Activated CD4-positive, alpha-beta T cell treated with anti-CD3 and anti-CD28 coated beads, Interleukin-2, Interleukin-6, amounts not matched to agents 100 ng/mL and 50 ng/mL, durations not matched to agents 16 hours and 8 hours (primary cell): ENCODE data around the gene CHDH.
A peak's percentile ranks its signal among the peaks of the same experiment; 100 is the strongest.

Experiments
- DNase-seq: peaks from one replicate; pipeline ENCODE4 v3.0.0-alpha.2; 2020

The CHDH gene, protein sequence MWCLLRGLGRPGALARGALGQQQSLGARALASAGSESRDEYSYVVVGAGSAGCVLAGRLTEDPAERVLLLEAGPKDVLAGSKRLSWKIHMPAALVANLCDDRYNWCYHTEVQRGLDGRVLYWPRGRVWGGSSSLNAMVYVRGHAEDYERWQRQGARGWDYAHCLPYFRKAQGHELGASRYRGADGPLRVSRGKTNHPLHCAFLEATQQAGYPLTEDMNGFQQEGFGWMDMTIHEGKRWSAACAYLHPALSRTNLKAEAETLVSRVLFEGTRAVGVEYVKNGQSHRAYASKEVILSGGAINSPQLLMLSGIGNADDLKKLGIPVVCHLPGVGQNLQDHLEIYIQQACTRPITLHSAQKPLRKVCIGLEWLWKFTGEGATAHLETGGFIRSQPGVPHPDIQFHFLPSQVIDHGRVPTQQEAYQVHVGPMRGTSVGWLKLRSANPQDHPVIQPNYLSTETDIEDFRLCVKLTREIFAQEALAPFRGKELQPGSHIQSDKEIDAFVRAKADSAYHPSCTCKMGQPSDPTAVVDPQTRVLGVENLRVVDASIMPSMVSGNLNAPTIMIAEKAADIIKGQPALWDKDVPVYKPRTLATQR

DNA sequence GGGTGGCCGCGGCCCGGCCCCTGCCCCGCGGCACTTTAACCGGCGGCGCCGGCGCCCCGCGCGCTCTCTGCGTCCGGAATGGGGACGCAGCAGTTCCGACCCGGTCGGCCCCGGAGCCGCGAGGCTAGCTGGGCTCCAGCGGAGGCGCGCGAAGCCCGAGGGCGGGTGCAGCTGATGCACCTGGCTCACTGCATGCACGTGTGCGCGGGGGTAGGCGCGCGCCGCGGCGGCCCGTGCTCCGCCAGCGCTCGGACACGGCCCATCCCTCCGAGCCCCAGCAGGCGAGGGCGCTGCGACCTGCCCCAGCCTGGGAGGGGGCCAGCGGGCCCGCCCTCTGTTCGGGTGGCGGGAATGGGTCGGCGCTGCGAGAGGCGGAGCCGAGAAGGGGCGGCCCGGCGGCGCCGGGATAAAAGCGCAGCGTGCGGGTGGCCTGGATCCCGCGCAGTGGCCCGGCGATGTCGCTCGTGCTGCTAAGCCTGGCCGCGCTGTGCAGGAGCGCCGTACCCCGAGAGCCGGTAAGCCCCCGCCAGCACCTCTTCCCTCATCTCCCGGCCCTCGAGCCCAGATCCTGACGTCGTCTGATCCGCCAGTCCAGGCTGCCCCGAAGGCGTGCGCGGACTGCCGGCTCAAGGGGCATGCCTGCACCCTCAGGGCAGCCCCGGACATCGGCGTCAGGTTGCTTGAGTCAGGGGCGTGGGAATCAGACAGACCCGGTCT, at the start of gene CHDH, which contains the start of gene IL17RB:
TSS of gene CHDH (minus strand) at position 286 of the 717 bp plus-strand sequence. CDS start 22,411 bp downstream, outside the sequence.
TSS of gene IL17RB (plus strand) at position 435 of the 717 bp plus-strand sequence. CDS start at position 456, 21 bp downstream.
- peak; percentile 46 for DNase-seq

DNA sequence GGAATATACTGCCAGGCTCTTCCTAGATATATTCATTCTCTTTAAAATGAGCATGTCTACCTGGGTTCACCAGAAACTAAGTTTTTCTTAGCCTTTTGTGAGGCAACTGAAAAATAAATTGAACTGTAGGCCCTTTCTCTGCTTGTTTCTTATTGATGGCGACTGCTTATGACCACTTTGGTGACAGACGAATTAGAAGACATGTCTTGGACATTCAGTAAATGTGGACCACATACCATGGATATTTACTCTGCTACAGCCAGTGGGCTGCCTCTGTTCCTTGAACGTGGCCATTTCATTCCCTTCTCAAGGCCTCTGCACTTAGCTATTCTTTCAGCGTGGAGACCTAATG, 46.0 kb upstream of the CHDH start:
- DNase-seq: no peak

- DNase-seq: peak; percentile 98
Measured at GRCh38 chr3:53891497-53892285, 45.5 kb upstream of the CHDH start, which contains the start of gene SELENOK. SELENOK (minus strand) TSS chr3:53891859.

DNA sequence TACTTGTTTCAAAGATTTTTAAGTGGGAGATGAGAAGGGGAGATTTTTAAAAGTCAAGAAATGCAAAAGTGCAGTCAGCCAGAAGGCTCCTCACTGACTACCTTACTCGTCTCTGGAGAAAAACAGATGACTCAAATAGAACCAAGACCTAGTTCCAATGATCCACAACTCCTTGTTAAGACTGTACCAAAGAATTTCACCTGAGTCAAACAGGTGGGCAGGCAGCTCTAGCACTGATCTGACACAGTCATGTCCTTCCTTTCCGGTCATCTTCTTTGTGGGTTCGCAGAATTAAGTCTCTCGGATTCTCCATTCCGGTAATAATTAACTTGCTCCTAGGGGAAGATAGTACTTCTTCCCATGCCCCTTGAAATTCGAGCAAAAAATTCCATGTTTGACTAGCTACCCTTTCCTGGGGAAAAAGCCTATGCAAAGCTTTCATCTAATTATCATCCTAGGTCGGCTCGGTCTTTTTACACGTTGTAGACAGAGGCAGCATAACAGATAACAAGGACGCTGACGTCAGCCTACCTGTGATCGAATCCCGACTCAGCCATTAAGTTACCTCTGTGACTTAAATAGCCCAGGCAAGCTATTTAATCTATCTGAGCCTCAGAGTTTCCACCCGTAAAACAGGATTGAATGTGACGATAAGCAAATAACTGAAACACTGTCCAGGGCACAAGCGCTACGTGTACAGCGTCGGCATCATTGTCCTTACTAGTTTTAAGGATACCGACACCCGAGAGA, 44.7 kb upstream of the CHDH start:
- peak; percentile 37 for DNase-seq

DNA sequence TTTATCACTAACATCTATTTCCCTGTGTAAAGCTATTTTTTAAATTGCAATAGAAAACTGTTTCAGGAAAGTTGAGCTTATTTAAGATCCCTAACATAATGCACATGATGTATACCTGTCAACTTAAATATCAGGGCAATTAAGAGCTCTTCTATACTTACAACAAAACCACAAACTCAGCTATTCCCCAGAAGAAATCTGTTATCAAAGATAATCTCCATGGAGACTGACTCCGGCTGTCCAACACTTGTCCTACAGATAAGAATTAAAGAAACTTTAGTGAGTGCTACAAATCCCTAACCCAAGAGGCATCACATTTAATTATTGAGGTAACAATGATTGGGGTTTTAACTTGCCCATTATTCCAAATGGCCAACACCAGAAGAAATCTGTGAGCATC, 42.0 kb upstream of the CHDH start:
- no peak for DNase-seq

DNA sequence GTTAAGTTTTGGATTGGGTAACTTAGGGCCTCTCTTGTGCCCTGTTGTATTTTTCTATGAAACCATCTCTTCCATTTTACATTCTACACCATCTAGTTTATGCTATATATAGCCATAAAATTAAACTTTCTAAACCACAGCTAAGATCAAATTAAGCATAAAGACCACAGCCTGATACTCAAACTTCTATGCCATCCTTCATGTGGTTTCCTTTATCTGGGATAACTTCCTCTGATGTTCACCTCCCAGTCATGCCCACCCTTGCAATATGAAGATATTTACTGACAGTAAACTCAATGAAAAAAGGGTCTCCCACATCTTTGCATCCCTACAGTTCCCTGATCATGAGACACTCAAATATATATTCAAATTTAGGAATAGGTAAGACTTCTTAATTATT, 41.2 kb upstream of the CHDH start:
- no peak for DNase-seq

- DNase-seq: no peak
Measured at GRCh38 chr3:53885239-53885638, 39.0 kb upstream of the CHDH start.

DNA sequence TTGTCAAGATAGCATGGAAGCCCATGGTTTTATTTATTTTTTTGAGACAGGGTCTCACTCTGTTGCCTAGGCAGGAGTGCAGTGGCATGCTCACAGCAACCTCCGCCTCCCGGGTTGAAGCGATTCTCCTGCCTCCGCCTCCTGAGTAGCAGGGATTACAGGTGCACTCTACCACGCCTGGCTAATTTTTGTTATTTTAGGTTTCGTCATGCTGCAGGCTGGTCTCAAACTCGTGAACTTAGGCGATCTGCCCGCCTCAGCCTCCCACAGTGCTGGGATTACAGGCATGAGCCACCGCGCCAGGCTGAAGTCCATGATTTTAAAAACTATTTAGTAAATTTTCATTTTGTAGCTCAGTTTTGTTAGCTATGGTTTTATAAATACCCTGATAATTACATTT, 38.4 kb upstream of the CHDH start:
- no peak for DNase-seq

DNA sequence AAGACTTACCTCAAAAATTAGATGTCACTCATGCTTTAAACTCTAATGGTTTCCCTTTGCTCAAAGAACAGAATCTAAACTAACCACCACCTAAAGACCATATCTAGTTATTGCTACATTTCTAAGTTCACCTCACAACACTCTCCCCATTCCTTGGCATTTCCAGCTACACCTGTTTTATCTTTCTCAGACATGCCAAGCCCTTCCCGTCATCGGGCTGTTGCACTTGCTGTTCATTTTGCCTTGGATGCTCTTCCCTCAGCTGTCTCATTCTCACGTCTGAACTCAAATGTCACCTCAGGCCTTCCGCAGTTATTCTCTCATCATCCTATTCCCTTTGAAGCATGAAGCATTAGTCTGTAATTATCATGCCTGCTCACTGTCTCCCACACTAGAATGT, 36.8 kb upstream of the CHDH start:
- no peak for DNase-seq

DNA sequence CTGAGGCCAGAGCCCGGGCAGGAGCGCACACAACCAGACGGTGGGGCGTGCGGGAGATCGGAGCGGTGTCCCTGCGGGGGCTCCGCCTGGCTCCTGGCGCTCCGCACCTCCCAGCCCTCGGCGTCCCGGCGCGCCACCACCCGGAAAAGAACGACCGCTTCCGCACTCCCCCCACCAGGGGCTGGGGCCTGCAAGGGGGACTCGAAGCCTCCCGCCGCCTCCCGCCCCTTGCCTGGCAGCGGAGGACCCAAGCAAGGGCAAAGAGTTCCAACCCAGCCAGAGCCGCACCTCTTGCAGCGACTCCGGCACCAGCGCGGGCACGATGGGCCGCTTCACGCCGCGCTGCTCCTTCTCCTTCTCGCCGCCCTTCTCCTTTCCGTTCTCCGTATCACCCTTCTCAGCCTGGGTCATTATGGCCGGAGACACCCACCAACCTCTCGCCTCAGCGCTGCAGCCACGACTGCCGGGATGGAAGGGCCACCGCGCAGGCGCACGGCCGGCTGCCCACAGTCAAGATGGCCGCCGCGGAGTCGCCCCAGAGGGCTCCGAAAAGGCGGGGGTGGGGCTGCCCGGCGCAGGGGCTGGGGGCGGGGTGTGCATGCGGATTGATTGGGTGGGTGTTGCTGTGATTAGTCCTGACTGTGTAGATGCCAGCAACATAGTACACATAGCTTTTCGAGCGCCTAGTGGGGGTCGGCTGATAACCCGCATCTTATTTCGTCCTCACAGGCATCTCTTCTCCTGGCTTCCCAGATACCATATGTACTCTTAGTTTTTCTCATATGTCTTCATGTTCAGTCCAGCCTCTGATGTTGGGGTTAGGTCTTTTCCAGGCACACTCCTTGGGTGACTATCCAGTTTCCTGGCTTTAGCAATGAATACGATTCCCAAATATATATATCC, 35.7 kb upstream of the CHDH start, which contains the start of gene ACTR8:
TSS of gene ACTR8 (minus strand) at position 462 of the 903 bp plus-strand sequence. CDS start at position 411, 51 bp downstream.
- DNase-seq: peak; percentile 91

- no peak for DNase-seq
Measured at GRCh38 chr3:53880396-53881345, 34.5 kb upstream of the CHDH start.

GRCh38 chr3:53865732-53866499, 19.7 kb upstream of the CHDH start:
- no peak for DNase-seq

GRCh38 chr3:53863145-53863544, 16.9 kb upstream of the CHDH start:
- no peak for DNase-seq

GRCh38 chr3:53862241-53862640, 16.0 kb upstream of the CHDH start:
- DNase-seq: no peak

- no peak for DNase-seq
Measured at GRCh38 chr3:53860196-53860595, 14.0 kb upstream of the CHDH start.

DNA sequence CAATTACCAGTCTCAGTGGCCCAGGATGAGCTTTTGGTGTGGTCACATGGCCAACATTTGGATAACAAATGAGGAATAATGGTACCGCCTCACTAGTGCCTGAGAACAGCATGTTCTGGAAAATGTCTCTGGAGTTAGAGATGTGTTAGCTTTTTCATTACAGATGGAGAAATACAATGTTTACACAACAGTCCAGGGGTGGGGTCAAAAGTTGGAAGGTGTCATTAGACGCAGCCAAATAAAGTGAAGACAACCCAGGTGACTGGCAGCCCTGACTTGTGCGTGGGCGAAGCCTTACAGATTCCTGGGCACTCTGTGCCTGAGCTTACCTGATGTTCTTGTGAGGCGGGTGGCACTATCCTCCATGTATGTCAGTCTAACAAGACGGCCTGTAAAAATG, 13.0 kb upstream of the CHDH start:
- no peak for DNase-seq

DNA sequence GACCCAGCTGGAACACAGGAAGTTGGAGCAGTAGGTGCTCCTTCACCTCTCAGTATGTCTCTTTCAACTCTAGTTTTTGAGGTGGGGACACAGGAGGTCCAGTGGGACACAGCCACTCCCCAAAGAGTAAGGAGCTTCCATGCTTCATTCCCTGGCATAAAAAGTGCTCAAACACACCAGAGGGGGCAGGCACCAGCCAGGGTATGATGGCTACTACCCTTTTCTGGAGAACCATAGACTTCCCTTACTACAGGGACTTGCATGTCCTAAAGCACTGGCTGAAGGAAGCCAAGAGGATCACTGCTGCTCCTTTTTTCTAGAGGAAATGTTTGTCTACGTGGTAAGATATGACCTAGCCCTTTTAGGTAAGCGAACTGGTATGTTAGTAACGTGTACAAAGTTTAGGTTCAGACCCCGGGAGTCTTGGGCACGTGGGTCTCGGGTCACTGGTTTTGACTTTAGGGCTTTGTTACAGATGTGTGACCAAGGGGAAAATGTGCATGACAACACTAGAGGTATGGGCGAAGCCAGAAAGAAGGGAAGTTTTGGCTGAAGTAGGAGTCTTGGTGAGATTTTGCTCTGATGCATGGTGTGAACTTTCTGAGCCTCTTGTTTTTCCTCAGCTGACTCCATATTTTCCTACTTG, 12.0 kb upstream of the CHDH start:
- DNase-seq: no peak

- no peak for DNase-seq
Measured at GRCh38 chr3:53856964-53857363, 10.7 kb upstream of the CHDH start.
